GM06990 (cell line): ENCODE data around the gene PRRC1.

ENCODE experiments used
- DNase-seq: peaks from one replicate; pipeline ENCODE4 v3.0.0-alpha.2; 2011; ENCODE audit not compliant: insufficient read length; ENCODE audit errors: extremely low read depth
- H3K27me3 ChIP-seq: replicated peaks from 2 replicates; pipeline ENCODE4 v1.6.0; 2011; ENCODE audit warnings: low read length; ENCODE audit not compliant: control insufficient read depth, insufficient read depth
- H3K36me3 ChIP-seq: 2 replicates; pipeline ENCODE4 v1.5.1; 2011; ENCODE audit warnings: low read length; ENCODE audit not compliant: control insufficient read depth, insufficient read depth
- H3K4me3 ChIP-seq: replicated peaks from 2 replicates; pipeline ENCODE4 v1.5.1; 2011; ENCODE audit warnings: low read depth, mild to moderate bottlenecking, control low read depth, low read length
- TF ChIP-seq, protein P1 (sequence below): IDR thresholded peaks from 2 replicates; pipeline ENCODE4 v1.5.1; 2011; ENCODE audit warnings: low read length, control low read depth, mild to moderate bottlenecking, inconsistent platforms; ENCODE audit not compliant: insufficient read depth, poor library complexity, severe bottlenecking

Gene PRRC1

DNA sequence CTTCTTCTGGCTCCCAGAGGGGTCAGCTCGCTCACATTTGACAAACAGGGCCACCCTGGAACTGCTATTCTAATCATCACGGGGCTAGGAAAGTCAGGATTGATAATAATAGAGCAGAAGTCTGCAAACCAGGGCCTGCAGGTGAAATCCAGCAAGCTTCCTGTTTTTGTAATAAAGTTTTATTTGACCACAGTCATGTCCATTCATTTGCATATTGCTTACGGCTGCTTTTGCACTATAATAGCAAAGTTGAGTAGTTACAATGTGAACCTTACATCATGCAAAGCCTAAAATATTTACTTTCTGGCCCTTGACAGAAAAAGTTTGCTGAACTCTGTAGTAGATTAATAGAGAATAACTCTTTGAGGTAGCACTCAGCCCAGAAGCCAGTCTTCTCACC is 68.2 kb downstream of the PRRC1 start:
- Histone ChIP-seq H3K36me3 (no peaks in the 10 kb centered on the region), H3K4me3 (no peak overlapping the region), H3K27me3 (no peaks in the 10 kb centered on the region)
- DNase-seq: no peak
- TF ChIP-seq, protein P1, sequence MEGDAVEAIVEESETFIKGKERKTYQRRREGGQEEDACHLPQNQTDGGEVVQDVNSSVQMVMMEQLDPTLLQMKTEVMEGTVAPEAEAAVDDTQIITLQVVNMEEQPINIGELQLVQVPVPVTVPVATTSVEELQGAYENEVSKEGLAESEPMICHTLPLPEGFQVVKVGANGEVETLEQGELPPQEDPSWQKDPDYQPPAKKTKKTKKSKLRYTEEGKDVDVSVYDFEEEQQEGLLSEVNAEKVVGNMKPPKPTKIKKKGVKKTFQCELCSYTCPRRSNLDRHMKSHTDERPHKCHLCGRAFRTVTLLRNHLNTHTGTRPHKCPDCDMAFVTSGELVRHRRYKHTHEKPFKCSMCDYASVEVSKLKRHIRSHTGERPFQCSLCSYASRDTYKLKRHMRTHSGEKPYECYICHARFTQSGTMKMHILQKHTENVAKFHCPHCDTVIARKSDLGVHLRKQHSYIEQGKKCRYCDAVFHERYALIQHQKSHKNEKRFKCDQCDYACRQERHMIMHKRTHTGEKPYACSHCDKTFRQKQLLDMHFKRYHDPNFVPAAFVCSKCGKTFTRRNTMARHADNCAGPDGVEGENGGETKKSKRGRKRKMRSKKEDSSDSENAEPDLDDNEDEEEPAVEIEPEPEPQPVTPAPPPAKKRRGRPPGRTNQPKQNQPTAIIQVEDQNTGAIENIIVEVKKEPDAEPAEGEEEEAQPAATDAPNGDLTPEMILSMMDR: no peak

DNA sequence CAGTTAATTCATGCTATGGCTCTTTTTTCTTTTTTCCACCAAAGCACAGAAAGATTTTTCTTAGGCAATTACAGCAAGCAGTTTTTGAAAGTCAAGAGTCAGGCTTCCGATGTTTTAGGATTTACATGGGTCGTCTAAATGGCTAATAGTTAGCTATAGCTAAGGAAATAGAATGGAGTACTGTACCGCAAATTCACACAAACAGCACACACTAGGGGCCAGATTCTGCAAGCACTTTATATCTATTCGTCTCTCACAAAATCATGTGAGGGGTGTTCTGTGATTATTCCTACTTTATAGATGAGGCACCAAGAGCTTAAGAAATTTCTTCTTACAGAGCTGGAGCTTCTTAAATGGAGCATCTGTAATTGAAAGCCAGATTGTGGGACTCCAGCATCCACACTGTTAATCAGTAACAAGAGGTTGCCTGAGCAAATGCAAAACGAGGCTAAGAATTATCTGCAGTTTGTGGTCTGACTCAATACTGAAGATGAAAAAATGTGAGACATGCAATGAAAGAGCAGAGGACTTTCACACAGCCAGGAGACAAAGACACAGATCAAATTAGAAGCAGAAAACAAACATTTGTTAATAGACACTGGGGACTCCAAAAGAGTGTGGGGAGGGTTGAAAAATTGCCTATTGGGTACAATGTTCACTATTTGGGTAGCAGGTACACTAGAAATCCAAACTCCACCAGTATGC is 68.8 kb downstream of the PRRC1 start:
- TF ChIP-seq, protein P1: no peak
- no peak for DNase-seq
- Histone ChIP-seq H3K4me3 (no peak overlapping the region), H3K36me3 (no peaks in the 10 kb centered on the region), H3K27me3 (no peaks in the 10 kb centered on the region)

DNA sequence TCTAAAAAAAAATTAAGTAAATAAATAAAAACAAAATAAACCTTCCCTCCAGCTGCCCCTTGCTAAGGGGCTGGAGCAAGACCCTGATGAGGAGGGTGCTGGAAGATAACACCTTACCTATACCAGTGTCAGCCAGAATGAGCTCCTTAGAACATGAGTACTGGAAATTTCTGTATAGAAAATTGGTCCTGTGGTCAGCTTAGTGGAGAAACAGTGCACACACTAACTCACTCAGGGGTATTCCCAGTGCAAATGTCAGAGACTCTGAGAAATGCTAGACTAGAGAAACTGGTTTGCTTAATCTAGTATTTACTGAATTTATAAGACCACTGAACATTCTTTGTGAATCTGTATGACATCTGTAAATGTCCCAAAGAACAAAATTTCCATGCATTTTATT is 69.4 kb downstream of the PRRC1 start:
- Histone ChIP-seq H3K27me3 (no peaks in the 10 kb centered on the region), H3K4me3 (no peak overlapping the region), H3K36me3 (no peaks in the 10 kb centered on the region)
- DNase-seq: no peak
- TF ChIP-seq, protein P1: no peak

DNA sequence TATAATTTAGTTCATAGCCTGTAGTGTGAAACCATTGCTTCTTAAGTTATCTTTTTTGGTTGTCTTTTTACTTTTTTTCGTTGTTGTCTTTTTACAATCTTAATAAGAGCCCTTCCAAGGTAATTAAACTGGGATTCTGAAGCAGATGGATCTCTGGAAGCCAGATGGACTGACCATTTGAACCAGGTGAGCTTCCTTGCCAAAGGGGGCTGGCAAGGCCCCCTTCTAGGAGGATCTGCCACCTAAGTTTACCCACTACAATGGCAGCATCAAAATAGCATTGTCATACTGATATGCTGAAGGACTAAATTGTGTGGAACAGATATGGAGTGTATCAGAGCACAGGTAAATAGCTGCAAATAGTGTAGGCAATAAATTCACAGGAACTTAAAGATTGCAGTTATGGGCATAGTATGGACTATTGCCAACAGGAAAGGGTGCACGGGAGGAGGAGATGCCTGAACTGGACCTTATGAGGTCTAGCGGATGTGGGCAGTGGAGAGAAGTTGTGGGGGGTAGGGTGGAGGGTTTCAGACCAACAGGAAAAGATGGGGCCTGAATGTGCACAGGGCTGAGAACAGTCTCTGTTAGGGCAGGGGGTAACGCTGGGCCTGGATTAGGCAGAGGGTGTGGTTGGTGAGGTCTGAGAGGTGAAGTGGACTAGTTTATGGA is 69.9 kb downstream of the PRRC1 start:
- Histone ChIP-seq H3K4me3 (no peak overlapping the region), H3K36me3 (no peaks in the 10 kb centered on the region), H3K27me3 (no peaks in the 10 kb centered on the region)
- DNase-seq: no peak
- TF ChIP-seq, protein P1: no peak

DNA sequence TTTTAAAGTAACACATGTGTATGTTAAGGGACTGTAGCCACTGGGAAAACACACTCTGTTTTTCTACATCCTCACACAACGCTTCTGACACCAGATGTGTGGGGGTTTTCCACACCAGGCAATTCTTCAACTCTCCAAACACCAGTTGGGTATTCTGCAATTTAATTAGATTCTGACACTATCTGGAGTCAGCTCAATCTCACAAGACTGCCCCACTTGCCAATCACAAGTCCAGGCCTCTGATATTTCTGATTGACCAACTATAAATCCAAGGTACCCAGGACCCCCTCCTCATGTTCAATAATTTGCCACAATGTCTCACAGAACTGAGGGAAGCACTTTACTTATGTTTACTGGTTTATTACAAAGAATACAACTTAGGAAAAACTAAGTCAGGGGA is 70.9 kb downstream of the PRRC1 start:
- Histone ChIP-seq H3K36me3 (no peaks in the 10 kb centered on the region), H3K4me3 (no peak overlapping the region), H3K27me3 (no peaks in the 10 kb centered on the region)
- no peak for DNase-seq
- TF ChIP-seq, protein P1: no peak
